GM21423 (cell line): ENCODE results near the gene ISOC2.
A peak's percentile ranks its signal among the peaks of the same experiment; 100 is the strongest.
"Not testable (repeated sequence)": the region's sequence is repeated elsewhere in the genome, so short reads cannot be mapped to it uniquely, and the experiment has no call there.

Experiments
- ATAC-seq: cut with Tn5 transposase; IDR thresholded peaks from one replicate; pipeline ENCODE4 v1.9.1; 2021; ENCODE audit warnings: mild to moderate bottlenecking, moderate library complexity; ENCODE audit not compliant: unreplicated experiment

The ISOC2 gene

DNA sequence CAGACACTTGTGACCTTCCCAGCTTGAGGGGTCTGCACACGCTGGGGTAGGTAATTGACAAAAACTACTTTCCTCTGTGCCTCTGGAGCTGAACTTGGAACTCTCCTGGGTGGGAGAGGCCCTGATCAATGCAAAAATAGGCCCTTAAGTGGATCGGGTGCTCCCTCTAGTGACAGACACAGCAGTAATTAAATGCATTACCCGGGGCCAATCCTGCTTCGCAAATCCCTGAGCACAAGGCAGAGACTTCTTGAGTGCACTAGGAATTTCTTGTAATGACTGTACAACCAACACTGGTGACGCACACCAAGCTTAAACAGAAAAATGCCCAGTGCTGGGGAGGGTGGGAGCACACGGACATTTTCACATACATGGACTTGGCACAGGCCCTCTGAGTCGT lies 43.3 kb downstream of the ISOC2 start:
- ATAC-seq, result no peak

DNA sequence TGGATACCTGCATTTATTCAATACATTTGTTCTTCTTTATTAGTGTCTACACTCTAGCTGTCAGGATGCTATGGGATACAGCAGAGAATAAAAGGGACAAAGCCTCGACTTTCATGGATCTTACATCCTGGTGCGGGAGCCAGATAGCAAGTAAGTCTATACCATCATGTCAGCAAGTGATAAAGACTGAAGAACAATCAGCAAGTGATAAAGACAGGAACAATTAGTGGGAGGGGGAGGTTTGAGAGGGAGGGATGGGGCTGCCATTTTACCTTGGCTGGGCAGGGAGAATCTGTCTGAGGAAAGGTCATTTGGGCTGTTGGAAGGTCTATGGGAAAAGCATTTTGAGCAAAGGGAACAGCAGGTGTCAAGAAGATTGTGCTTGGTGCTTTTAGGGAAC lies 51.3 kb downstream of the ISOC2 start:
- no peak for ATAC-seq

DNA sequence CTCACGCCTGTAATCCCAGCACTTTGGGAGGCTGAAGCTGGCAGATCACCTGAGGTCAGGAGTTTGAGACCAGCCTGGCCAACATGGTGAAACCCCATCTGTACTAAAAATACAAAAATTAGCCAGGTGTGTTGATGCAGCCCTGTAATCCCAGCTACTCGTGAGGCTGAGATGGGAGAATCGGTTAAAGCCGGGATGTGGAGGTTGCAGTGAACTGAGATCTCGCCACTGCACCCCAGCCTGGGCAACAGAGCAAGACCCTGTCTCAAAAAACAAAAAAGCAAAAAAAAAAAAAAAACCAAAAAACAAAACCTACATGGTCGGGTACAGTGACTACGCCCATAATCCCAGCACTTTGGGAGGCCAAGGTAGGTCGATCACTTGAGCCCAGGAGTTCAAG lies 52.3 kb downstream of the ISOC2 start:
- not testable (repeated sequence) for ATAC-seq

DNA sequence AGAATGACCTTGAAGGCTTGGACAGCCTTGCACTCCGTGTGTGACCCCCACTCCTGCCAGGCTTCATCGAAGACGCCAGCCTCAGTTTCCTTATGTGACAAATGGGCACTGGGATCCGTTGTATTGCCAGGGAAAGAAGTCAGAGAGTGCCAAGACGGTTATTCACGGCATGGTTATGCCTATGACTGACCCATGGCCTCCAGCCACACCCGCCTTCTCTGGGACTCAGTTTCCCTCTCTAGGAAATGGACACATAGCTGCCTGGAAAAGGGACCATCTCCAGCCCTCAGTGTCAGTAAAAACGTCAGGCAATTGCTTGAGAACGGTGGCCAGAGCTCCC lies 52.9 kb downstream of the ISOC2 start:
- no peak for ATAC-seq

DNA sequence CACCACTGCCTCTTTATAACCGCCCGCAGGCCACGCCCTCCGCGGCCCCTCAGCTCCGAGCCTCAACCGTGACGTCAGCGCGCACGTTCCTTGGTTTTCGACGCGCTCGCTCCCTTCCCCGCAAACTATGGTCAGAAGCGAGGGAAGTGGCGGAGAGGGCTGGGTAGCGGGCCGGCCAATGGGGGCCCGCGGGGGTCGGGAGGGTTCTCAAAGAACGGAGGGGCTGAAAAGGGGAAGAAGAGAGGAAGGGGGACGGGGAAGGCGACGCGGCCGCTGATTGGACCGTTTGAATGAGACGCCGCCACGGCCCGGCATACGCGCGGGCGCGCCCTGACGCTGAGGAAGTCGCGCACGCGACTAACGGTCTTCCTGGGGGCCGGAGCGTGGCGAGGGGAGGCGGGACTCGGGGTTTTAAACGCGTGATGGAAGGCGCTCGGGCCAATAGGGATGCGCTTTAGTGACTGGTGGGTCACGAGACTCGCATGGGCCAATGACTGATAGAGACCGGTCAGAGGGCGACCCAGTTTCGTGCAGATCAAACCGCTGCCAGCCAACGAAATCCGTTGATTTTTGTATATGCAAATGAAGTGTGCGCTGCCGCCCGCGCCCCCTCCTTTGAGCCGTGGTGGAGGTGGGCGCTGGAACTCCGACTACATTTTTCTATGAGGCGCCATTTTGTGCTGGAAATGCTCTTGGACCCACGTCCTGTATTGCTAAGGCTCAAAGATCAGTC lies 53.5 kb downstream of the ISOC2 start:
- ATAC-seq, result peak; percentile 78

DNA sequence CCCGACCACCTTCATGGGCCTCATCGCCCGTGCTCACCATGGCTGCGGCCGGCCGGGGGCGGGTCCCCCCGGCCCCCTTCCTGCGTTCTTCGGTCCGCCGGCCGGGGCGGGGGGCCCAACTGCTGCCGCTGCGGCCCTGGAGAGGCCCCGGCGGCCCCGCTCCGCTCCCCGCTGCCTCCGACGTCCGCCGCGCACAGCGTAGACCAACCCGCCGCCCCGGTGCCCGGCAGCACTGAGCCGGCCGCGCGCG lies 54.0 kb downstream of the ISOC2 start, which contains the start of gene UBE2S:
TSS of gene UBE2S (minus strand) at position 239 of the 250 bp plus-strand sequence. CDS start at position 40, 199 bp downstream.
- ATAC-seq, result peak; percentile 16

DNA sequence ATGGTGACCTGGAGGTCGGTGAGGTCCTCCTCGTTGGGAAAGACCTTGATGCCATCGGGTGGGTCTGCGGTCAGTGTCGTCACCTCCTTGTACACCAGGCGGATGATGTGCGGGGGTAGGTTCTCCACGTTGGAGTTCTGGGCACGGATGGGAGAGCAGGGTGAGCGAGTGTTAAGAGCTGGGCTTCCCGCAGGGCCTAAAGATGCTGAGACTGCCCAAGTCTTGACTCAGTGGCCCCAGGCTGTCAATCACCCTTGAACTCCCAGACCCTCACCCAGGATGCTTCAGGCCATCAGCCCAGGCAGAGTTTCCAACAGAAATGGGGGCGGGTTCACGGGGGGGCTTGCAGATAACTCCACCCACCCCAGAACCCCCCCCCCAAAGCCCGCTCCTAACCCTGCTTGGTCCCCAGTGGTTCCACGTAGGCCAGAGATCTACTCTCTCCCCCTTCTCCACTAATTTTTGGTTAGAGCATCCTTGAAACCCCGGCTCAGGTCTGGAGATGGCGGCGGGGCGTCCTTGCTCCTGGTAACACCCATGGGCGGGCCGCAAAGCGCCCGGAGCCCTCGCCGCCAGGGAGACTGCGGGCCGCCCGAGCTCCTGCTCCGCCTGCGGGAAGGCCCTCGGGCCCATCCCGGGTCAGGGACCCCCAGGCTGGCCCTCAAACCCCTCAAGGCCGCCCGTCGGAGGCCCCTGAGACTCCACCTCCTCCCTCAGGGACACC lies 54.5 kb downstream of the ISOC2 start:
- no peak for ATAC-seq

DNA sequence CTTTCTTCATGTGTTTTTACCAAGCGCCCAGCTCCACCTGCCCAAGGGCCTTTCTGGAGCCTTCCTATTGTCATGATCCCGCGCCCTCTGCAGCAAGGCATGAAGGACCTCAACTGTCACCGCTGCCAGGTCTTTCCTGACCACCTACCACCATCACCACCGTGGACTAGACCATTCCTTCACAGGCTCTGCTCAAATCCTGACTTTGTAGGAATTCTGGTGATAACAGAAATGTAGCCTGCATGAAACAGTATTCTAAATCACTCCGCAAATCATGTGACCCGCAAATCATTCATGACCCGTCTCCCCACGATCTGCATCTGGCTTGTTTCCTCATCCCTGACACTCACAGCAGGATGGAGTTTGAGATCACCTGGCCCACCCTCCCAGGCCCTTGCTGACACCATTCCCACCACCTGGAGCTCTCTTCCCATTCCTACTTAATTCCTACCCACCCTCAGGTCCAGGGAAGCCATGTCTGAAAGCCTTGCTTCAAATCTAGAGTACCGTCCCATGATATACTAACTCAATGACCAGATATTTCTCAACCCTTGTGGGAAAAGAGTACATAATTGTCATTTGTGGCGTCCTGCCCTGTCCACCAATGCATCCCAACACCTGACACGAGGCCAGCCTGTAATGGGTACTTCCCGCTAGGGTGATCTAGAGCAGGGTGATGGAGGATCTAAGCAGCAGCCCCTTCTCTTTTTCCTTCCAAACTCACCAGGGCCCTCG lies 55.2 kb downstream of the ISOC2 start:
- no peak for ATAC-seq

DNA sequence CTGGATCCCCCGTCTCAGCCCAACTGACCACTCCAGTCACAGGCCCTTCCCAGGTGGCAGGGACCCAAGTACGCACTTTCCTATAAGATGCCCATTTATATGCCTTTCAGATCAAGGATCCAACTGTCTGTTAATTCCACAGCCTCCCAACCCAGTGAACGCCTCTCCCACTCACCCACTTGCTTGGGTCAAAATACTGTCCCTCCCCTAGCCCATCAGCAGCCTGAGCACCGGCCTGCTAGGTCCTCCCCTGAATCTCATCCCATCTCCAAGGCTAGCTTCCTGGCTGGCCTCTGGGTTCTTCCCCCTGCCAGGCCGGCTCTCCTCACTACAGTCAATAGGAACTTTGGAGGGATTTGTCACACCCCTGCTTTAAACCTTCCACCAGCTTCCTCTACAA lies 55.8 kb downstream of the ISOC2 start:
- ATAC-seq, result no peak
